HEK293 (cell line): Measurements from ENCODE around the gene KPNA1.

Experiments used
- CTCF ChIA-PET: fragments of 350-600 bp; formaldehyde crosslinking; extraction: SDS; loops from one replicate; lab custom pipeline; 2021; ENCODE audit warnings: antibody characterized with exemption; lab: Yijun Ruan, JAX
- POLR2A ChIA-PET: fragments of 300-600 bp; formaldehyde crosslinking; extraction: SDS; loops from one replicate; lab custom pipeline; 2020; ENCODE audit warnings: antibody characterized with exemption, inconsistent platforms; lab: Yijun Ruan, JAX
- H3K27ac ChIP-seq: fragments of 200-500 bp; sonication (Bioruptor generic); 2 replicates; pipeline ENCODE4 v1.5.1; 2014; ENCODE audit warnings: low read depth, low read length, control low read depth, inconsistent platforms; ENCODE audit errors: extremely low read depth
- H3K36me3 ChIP-seq, 2 experiments: fragments of 200-500 bp in 1 of 2; sonication (Bioruptor generic) in 1 of 2; 1 replicate in 1 of 2; 2 replicates in 1 of 2; pipeline ENCODE4 v1.5.1; 2014 to 2017; ENCODE audit warnings: inconsistent platforms in 2 of 2, low read length in 2 of 2; ENCODE audit not compliant: control insufficient read depth in 2 of 2, insufficient read depth in 1 of 2
- H3K4me1 ChIP-seq: fragments of 200-500 bp; sonication (Bioruptor generic); 2 replicates; pipeline ENCODE4 v1.5.1; 2014; ENCODE audit warnings: mild to moderate bottlenecking, low read length, inconsistent platforms; ENCODE audit not compliant: control insufficient read depth, insufficient read depth
- H3K4me3 ChIP-seq: 2 replicates; pipeline ENCODE4 v1.5.1; 2011; ENCODE audit warnings: low read depth, mild to moderate bottlenecking, control low read depth, low read length, moderate library complexity
- H3K9me3 ChIP-seq: fragments of 200-500 bp; sonication (Bioruptor generic); 2 replicates; pipeline ENCODE4 v1.5.1; 2014; ENCODE audit warnings: low read depth, low read length, inconsistent platforms; ENCODE audit not compliant: control insufficient read depth, insufficient read depth
- GLI4 ChIP-seq: fragments of 450-650 bp; formaldehyde crosslinking; IDR thresholded peaks from 2 replicates; pipeline ENCODE4 v1.5.1; 2016; ENCODE audit warnings: missing biosample characterization, missing genetic modification characterization
- GLIS1 ChIP-seq: fragments of 450-650 bp; formaldehyde crosslinking; IDR thresholded peaks from 2 replicates; pipeline ENCODE4 v1.5.1; 2016; ENCODE audit warnings: missing biosample characterization, missing genetic modification characterization
- HOXC10 ChIP-seq: sonication (generic); formaldehyde crosslinking; IDR thresholded peaks from 2 replicates; pipeline ENCODE4 v1.8.1; 2023; ENCODE audit warnings: mild to moderate bottlenecking, missing genetic modification reagents
- HOXD13 ChIP-seq: sonication (generic); formaldehyde crosslinking; IDR thresholded peaks from 2 replicates; pipeline ENCODE4 v1.8.0; 2022; ENCODE audit warnings: missing genetic modification reagents, borderline replicate concordance
- SETDB1 ChIP-seq: IDR thresholded peaks from one replicate; pipeline ENCODE4 v1.6.1; 2017; ENCODE audit warnings: mild to moderate bottlenecking, low read length, moderate library complexity, mixed read lengths; ENCODE audit not compliant: insufficient read length
- SP2 ChIP-seq: fragments of 450-650 bp; formaldehyde crosslinking; IDR thresholded peaks from 2 replicates; pipeline ENCODE4 v1.5.1; 2016; ENCODE audit warnings: missing biosample characterization, missing genetic modification characterization
- SP7 ChIP-seq: fragments of 450-650 bp; formaldehyde crosslinking; IDR thresholded peaks from 2 replicates; pipeline ENCODE4 v1.5.1; 2016; ENCODE audit warnings: missing biosample characterization, missing genetic modification characterization
- WT1 ChIP-seq: fragments of 450-650 bp; formaldehyde crosslinking; IDR thresholded peaks from 2 replicates; pipeline ENCODE4 v1.5.1; 2016; ENCODE audit warnings: missing biosample characterization, missing genetic modification characterization
- YY1 ChIP-seq: fragments of 450-650 bp; formaldehyde crosslinking; IDR thresholded peaks from 2 replicates; pipeline ENCODE4 v1.5.1; 2018; ENCODE audit warnings: missing biosample characterization, missing genetic modification characterization
- ZNF121 ChIP-seq: fragments of 450-650 bp; formaldehyde crosslinking; IDR thresholded peaks from 2 replicates; pipeline ENCODE4 v1.5.1; 2016; ENCODE audit warnings: missing biosample characterization, missing genetic modification characterization
- ZNF175 ChIP-seq: fragments of 450-650 bp; formaldehyde crosslinking; IDR thresholded peaks from 2 replicates; pipeline ENCODE4 v1.5.1; 2016; ENCODE audit warnings: missing biosample characterization, missing genetic modification characterization
- ZNF214 ChIP-seq: fragments of 450-650 bp; formaldehyde crosslinking; IDR thresholded peaks from 2 replicates; pipeline ENCODE4 v1.5.1; 2017; ENCODE audit warnings: missing biosample characterization, mild to moderate bottlenecking, missing genetic modification characterization, borderline replicate concordance
- ZNF223 ChIP-seq: fragments of 450-650 bp; formaldehyde crosslinking; IDR thresholded peaks from 2 replicates; pipeline ENCODE4 v1.5.1; 2016; ENCODE audit warnings: missing biosample characterization, missing genetic modification characterization
- ZNF335 ChIP-seq: fragments of 450-650 bp; formaldehyde crosslinking; conservative IDR thresholded peaks from 2 replicates; pipeline ENCODE4 v1.5.1; 2016; ENCODE audit warnings: missing biosample characterization, missing genetic modification characterization
- ZNF362 ChIP-seq: fragments of 450-650 bp; formaldehyde crosslinking; IDR thresholded peaks from 2 replicates; pipeline ENCODE4 v1.5.1; 2016; ENCODE audit warnings: missing biosample characterization, missing genetic modification characterization
- ZNF501 ChIP-seq: fragments of 450-650 bp; formaldehyde crosslinking; IDR thresholded peaks from 2 replicates; pipeline ENCODE4 v1.5.1; 2016; ENCODE audit warnings: missing biosample characterization, missing genetic modification characterization
- ZNF510 ChIP-seq: fragments of 450-650 bp; formaldehyde crosslinking; IDR thresholded peaks from 2 replicates; pipeline ENCODE4 v1.5.1; 2018; ENCODE audit warnings: mild to moderate bottlenecking, missing genetic modification characterization, missing biosample characterization; ENCODE audit not compliant: insufficient replicate concordance
- ZNF513 ChIP-seq: fragments of 450-650 bp; IDR thresholded peaks from 2 replicates; pipeline ENCODE4 v1.5.1; 2018; ENCODE audit warnings: missing biosample characterization, missing genetic modification characterization
- ZNF704 ChIP-seq: fragments of 450-650 bp; formaldehyde crosslinking; IDR thresholded peaks from 2 replicates; pipeline ENCODE4 v1.5.1; 2016; ENCODE audit warnings: missing biosample characterization, missing genetic modification characterization
- ZNF76 ChIP-seq: fragments of 450-650 bp; formaldehyde crosslinking; IDR thresholded peaks from 2 replicates; pipeline ENCODE4; 2016; ENCODE audit warnings: low read depth, missing biosample characterization, missing genetic modification characterization, borderline replicate concordance
- TF ChIP-seq, protein P1 (sequence below): fragments of 450-650 bp; IDR thresholded peaks from 2 replicates; pipeline ENCODE4 v1.5.1; 2018; ENCODE audit warnings: missing biosample characterization, mild to moderate bottlenecking, missing genetic modification characterization
- TF ChIP-seq, protein P2 (sequence below): fragments of 450-650 bp; formaldehyde crosslinking; IDR thresholded peaks from 2 replicates; pipeline ENCODE4 v1.5.1; 2016; ENCODE audit warnings: missing biosample characterization, missing genetic modification characterization, low read depth
- TF ChIP-seq, protein P3 (sequence below): fragments of 450-650 bp; formaldehyde crosslinking; IDR thresholded peaks from 2 replicates; pipeline ENCODE4 v1.5.1; 2016; ENCODE audit warnings: missing biosample characterization, missing genetic modification characterization, borderline replicate concordance

The KPNA1 gene

GRCh38 chr3:122505676-122506075 lies 9.1 kb downstream of the KPNA1 start:
- Histone ChIP-seq H3K4me3 (no peak overlapping the region), H3K9me3 (no peaks in the 10 kb centered on the region), H3K36me3 (no peaks in the 10 kb centered on the region), H3K4me1 (no peaks in the 10 kb centered on the region; the same call in 1 of the 2 replicates), H3K27ac (no peak overlapping the region)
- POLR2A ChIA-PET = interaction anchor here (0.9 kb wide), 1 partner anchor 8 kb away, joined by 4 read pairs; no protein-coding TSS in a partner anchor
- TF ChIP-seq HOXC10 (CRISPR knock-in tag) (no peak), ZNF175 (no peak), SETDB1 (no peak), SP7 (tag by site-specific recombination) (no peak), ZNF214 (tag by site-specific recombination) (no peak), GLIS1 (tag by site-specific recombination) (no peak), ZNF121 (tag by site-specific recombination) (no peak), ZNF704 (tag by site-specific recombination) (no peak), ZNF501 (tag by site-specific recombination) (no peak), ZNF223 (tag by site-specific recombination) (no peak), ZNF362 (no peak), WT1 (no peak), ZNF513 (no peak), ZNF76 (tag by site-specific recombination) (no peak)
- CTCF ChIA-PET = interaction anchor here (0.6 to 0.7 kb wide), 2 partner anchors 27 to 66 kb away, joined by 3 to 4 read pairs; no protein-coding TSS in a partner anchor

- CTCF ChIA-PET = interaction anchor here (1.0 kb wide), 1 partner anchor 9 kb away, joined by 4 read pairs; no protein-coding TSS in a partner anchor
- no peak for TF ChIP-seq ZNF335 (tag by site-specific recombination)
- no peak for TF ChIP-seq HOXD13 (CRISPR knock-in tag)
- TF ChIP-seq ZNF510 (tag by site-specific recombination) = no peak
- no peak for TF ChIP-seq YY1
- TF ChIP-seq, protein P1, sequence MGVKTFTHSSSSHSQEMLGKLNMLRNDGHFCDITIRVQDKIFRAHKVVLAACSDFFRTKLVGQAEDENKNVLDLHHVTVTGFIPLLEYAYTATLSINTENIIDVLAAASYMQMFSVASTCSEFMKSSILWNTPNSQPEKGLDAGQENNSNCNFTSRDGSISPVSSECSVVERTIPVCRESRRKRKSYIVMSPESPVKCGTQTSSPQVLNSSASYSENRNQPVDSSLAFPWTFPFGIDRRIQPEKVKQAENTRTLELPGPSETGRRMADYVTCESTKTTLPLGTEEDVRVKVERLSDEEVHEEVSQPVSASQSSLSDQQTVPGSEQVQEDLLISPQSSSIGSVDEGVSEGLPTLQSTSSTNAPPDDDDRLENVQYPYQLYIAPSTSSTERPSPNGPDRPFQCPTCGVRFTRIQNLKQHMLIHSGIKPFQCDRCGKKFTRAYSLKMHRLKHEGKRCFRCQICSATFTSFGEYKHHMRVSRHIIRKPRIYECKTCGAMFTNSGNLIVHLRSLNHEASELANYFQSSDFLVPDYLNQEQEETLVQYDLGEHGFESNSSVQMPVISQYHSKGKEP = no peak
- TF ChIP-seq, protein P2, sequence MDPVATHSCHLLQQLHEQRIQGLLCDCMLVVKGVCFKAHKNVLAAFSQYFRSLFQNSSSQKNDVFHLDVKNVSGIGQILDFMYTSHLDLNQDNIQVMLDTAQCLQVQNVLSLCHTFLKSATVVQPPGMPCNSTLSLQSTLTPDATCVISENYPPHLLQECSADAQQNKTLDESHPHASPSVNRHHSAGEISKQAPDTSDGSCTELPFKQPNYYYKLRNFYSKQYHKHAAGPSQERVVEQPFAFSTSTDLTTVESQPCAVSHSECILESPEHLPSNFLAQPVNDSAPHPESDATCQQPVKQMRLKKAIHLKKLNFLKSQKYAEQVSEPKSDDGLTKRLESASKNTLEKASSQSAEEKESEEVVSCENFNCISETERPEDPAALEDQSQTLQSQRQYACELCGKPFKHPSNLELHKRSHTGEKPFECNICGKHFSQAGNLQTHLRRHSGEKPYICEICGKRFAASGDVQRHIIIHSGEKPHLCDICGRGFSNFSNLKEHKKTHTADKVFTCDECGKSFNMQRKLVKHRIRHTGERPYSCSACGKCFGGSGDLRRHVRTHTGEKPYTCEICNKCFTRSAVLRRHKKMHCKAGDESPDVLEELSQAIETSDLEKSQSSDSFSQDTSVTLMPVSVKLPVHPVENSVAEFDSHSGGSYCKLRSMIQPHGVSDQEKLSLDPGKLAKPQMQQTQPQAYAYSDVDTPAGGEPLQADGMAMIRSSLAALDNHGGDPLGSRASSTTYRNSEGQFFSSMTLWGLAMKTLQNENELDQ = no peak
- no peak for TF ChIP-seq GLI4 (tag by site-specific recombination)
- TF ChIP-seq SP2 (tag by site-specific recombination) = no peak
- TF ChIP-seq, protein P3, sequence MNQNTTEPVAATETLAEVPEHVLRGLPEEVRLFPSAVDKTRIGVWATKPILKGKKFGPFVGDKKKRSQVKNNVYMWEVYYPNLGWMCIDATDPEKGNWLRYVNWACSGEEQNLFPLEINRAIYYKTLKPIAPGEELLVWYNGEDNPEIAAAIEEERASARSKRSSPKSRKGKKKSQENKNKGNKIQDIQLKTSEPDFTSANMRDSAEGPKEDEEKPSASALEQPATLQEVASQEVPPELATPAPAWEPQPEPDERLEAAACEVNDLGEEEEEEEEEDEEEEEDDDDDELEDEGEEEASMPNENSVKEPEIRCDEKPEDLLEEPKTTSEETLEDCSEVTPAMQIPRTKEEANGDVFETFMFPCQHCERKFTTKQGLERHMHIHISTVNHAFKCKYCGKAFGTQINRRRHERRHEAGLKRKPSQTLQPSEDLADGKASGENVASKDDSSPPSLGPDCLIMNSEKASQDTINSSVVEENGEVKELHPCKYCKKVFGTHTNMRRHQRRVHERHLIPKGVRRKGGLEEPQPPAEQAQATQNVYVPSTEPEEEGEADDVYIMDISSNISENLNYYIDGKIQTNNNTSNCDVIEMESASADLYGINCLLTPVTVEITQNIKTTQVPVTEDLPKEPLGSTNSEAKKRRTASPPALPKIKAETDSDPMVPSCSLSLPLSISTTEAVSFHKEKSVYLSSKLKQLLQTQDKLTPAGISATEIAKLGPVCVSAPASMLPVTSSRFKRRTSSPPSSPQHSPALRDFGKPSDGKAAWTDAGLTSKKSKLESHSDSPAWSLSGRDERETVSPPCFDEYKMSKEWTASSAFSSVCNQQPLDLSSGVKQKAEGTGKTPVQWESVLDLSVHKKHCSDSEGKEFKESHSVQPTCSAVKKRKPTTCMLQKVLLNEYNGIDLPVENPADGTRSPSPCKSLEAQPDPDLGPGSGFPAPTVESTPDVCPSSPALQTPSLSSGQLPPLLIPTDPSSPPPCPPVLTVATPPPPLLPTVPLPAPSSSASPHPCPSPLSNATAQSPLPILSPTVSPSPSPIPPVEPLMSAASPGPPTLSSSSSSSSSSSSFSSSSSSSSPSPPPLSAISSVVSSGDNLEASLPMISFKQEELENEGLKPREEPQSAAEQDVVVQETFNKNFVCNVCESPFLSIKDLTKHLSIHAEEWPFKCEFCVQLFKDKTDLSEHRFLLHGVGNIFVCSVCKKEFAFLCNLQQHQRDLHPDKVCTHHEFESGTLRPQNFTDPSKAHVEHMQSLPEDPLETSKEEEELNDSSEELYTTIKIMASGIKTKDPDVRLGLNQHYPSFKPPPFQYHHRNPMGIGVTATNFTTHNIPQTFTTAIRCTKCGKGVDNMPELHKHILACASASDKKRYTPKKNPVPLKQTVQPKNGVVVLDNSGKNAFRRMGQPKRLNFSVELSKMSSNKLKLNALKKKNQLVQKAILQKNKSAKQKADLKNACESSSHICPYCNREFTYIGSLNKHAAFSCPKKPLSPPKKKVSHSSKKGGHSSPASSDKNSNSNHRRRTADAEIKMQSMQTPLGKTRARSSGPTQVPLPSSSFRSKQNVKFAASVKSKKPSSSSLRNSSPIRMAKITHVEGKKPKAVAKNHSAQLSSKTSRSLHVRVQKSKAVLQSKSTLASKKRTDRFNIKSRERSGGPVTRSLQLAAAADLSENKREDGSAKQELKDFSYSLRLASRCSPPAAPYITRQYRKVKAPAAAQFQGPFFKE (tag by site-specific recombination) = no peak
Measured at GRCh38 chr3:122502941-122503340, 11.8 kb downstream of the KPNA1 start.

More at GRCh38 chr3:122502941-122503340, 11.8 kb downstream of the KPNA1 start:
- POLR2A ChIA-PET = no interaction called here
- no peaks in the 10 kb centered on the region for H3K36me3 ChIP-seq
- no peak overlapping the region for H3K27ac ChIP-seq
- H3K4me3 ChIP-seq = no peak overlapping the region
- H3K9me3 ChIP-seq = no peaks in the 10 kb centered on the region
- no peaks in the 10 kb centered on the region; the same call in 1 of the 2 replicates for H3K4me1 ChIP-seq
